Raji (cell line): ENCODE data around the gene SLC4A1.

Experiments used
- POLR2A ChIP-seq: IDR thresholded peaks from 2 replicates; pipeline ENCODE4 v1.6.1; 2011; ENCODE audit warnings: low read depth, low read length, control low read depth; ENCODE audit not compliant: insufficient read depth

SLC4A1 gene

GRCh38 chr17:44251062-44251461, 16.9 kb downstream of the SLC4A1 start:
- TF ChIP-seq POLR2A: no peak

GRCh38 chr17:44249501-44250246, 18.3 kb downstream of the SLC4A1 start:
- TF ChIP-seq POLR2A: no peak

GRCh38 chr17:44247876-44248736, 19.8 kb downstream of the SLC4A1 start:
- no peak for TF ChIP-seq POLR2A

GRCh38 chr17:44247440-44247841, 20.5 kb downstream of the SLC4A1 start:
- no peak for TF ChIP-seq POLR2A

- TF ChIP-seq POLR2A: no peak
Measured at GRCh38 chr17:44241106-44241624, 26.8 kb downstream of the SLC4A1 start.

- no peak for TF ChIP-seq POLR2A
Measured at GRCh38 chr17:44236444-44236991, 31.4 kb downstream of the SLC4A1 start.

GRCh38 chr17:44235583-44235936, 32.4 kb downstream of the SLC4A1 start:
- TF ChIP-seq POLR2A: no peak

- TF ChIP-seq POLR2A: no peak
Measured at GRCh38 chr17:44233582-44233981, 34.4 kb downstream of the SLC4A1 start.

- no peak for TF ChIP-seq POLR2A
Measured at GRCh38 chr17:44232061-44232460, 35.9 kb downstream of the SLC4A1 start.

- no peak for TF ChIP-seq POLR2A
Measured at GRCh38 chr17:44230140-44230539, 37.8 kb downstream of the SLC4A1 start.

GRCh38 chr17:44229090-44229489, 38.8 kb downstream of the SLC4A1 start:
- TF ChIP-seq POLR2A: no peak

- TF ChIP-seq POLR2A: 0 out of 2 replicates have a peak, but pooled peaks have one; percentile 24
Measured at GRCh38 chr17:44223541-44224071, 44.3 kb downstream of the SLC4A1 start.

- no peak; the same call in 1 of the 2 replicates for TF ChIP-seq POLR2A
Measured at GRCh38 chr17:44222112-44222869, 45.6 kb downstream of the SLC4A1 start.

GRCh38 chr17:44221862-44222111, 46.1 kb downstream of the SLC4A1 start:
- peak; percentile 40 for TF ChIP-seq POLR2A

- TF ChIP-seq POLR2A: peak; percentile 73
Measured at GRCh38 chr17:44221084-44221861, 46.7 kb downstream of the SLC4A1 start.
